Kidney glomerular epithelial cell (primary cell): Measurements from ENCODE around the gene CYP4B1.
"Not testable (repeated sequence)": the region's sequence is repeated elsewhere in the genome, so short reads cannot be mapped to it uniquely, and the experiment has no call there.

Source experiments
- DNase-seq: peaks from one replicate; lab custom pipeline; 2025; lab: John Stamatoyannopoulos, UW

Gene CYP4B1

GRCh38 chr1:46816930-46817329 is 18.1 kb downstream of the CYP4B1 start:
- DNase-seq = no peak

- no peak for DNase-seq
These were observed 19.0 kb downstream of the CYP4B1 start for GRCh38 chr1:46817814-46818213.

- DNase-seq = no peak
These were observed 19.7 kb downstream of the CYP4B1 start for GRCh38 chr1:46818591-46818990.

GRCh38 chr1:46819335-46819734 is 20.5 kb downstream of the CYP4B1 start:
- no peak for DNase-seq

GRCh38 chr1:46820076-46820475 is 21.2 kb downstream of the CYP4B1 start:
- no peak for DNase-seq

GRCh38 chr1:46820560-46821060 is 21.8 kb downstream of the CYP4B1 start:
- DNase-seq = no peak

GRCh38 chr1:46822248-46822826 is 23.5 kb downstream of the CYP4B1 start:
- DNase-seq = no peak

- DNase-seq = no peak
These were observed 24.3 kb downstream of the CYP4B1 start for GRCh38 chr1:46823151-46823550.

- DNase-seq = not testable (repeated sequence)
These were observed 28.0 kb downstream of the CYP4B1 start for GRCh38 chr1:46826892-46827291.

- no peak for DNase-seq
These were observed 31.9 kb downstream of the CYP4B1 start for GRCh38 chr1:46830665-46831322.

GRCh38 chr1:46835469-46835868 is 36.6 kb downstream of the CYP4B1 start:
- not testable (repeated sequence) for DNase-seq

GRCh38 chr1:46846386-46846785 is 47.5 kb downstream of the CYP4B1 start:
- not testable (repeated sequence) for DNase-seq

GRCh38 chr1:46857660-46858065 is 58.8 kb downstream of the CYP4B1 start:
- not testable (repeated sequence) for DNase-seq

- no peak for DNase-seq
These were observed 63.5 kb downstream of the CYP4B1 start for GRCh38 chr1:46862348-46862747.
